ENCODE results near the gene SCN10A. TPM values are rescaled to one million over a fixed set of nuclear protein-coding genes. Genes with fewer than 3 reads are reported as not detected.

The SCN10A gene
- total RNA-seq, 1 experiment from 2014 or later = not detected

GRCh38 chr3:38793721-38794120, 22.3 kb downstream of the SCN10A start:
- Mint-ChIP-seq H3K27ac (ENCODE audit: unreplicated experiment) (no peak overlapping the region), H3K9me3 (ENCODE audit: unreplicated experiment) (no peaks in the 10 kb centered on the region), H3K27me3 (ENCODE audit: insufficient read depth, unreplicated experiment) (peaks cover 4% of the 10 kb centered on the region), H3K36me3 (ENCODE audit: insufficient read depth, unreplicated experiment) (no peaks in the 10 kb centered on the region), H3K4me1 (ENCODE audit: low read depth, unreplicated experiment) (no peaks in the 10 kb centered on the region), H3K4me3 (ENCODE audit: unreplicated experiment) (no peak overlapping the region)
- Histone ChIP-seq H3K9me3 (no peaks in the 10 kb centered on the region), H3K36me3 (ENCODE audit: control insufficient read depth, insufficient read depth, low read length) (no peaks in the 10 kb centered on the region), H3K27me3 (replicated peaks; ENCODE audit: control insufficient read depth, insufficient read depth, low read length) (no peaks in the 10 kb centered on the region), H3K4me1 (no peaks in the 10 kb centered on the region), H3K4me3 (ENCODE audit: low read depth, low read length) (no peak overlapping the region)
- TF ChIP-seq CTCF (IDR thresholded peaks at IDR 0.05; ENCODE audit: insufficient read depth in 1 of 2, low read depth in 1 of 2, low read length in 1 of 2, severe bottlenecking in 1 of 2, unreplicated experiment in 1 of 2) = no peak
- intact Hi-C loops (cut with micrococcal nuclease; ENCODE audit: unreplicated experiment) = no loop called here
- ChIA-PET POLR2A (no interaction called here), CTCF (no interaction called here)
- no peak for DNase-seq
- BruUV-seq (replicated peaks) = no TSS peak

DNA sequence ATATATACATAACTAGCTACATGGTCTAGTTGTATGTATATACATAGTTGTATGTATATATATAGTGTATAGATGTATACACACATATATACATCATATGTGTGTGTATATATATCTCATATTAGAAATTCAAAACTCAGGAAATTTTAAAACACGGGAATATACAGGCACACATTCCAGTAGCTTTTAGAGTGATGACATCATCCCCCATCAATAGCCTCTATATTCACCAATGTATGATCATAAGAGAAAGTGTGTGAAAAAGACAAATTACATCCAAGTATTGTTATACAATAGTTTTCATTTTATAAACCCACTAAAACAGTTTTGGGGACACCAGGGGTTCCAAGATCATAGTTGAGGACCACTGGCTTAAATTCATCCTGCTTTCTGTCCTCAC, 23.0 kb downstream of the SCN10A start:
- Mint-ChIP-seq H3K9me3 (ENCODE audit: unreplicated experiment) (no peaks in the 10 kb centered on the region), H3K4me1 (ENCODE audit: low read depth, unreplicated experiment) (no peaks in the 10 kb centered on the region), H3K4me3 (ENCODE audit: unreplicated experiment) (no peak overlapping the region), H3K27ac (ENCODE audit: unreplicated experiment) (no peak overlapping the region), H3K36me3 (ENCODE audit: insufficient read depth, unreplicated experiment) (no peaks in the 10 kb centered on the region), H3K27me3 (ENCODE audit: insufficient read depth, unreplicated experiment) (peaks cover 4% of the 10 kb centered on the region)
- no TSS peak for BruUV-seq (replicated peaks)
- no peak for DNase-seq
- POLR2A ChIA-PET = no interaction called here
- Histone ChIP-seq H3K36me3 (ENCODE audit: control insufficient read depth, insufficient read depth, low read length) (no peaks in the 10 kb centered on the region), H3K4me3 (ENCODE audit: low read depth, low read length) (no peak overlapping the region), H3K9me3 (no peaks in the 10 kb centered on the region), H3K4me1 (no peaks in the 10 kb centered on the region), H3K27me3 (replicated peaks; ENCODE audit: control insufficient read depth, insufficient read depth, low read length) (no peaks in the 10 kb centered on the region)
- CTCF ChIA-PET = no interaction called here
- intact Hi-C loops (cut with micrococcal nuclease; ENCODE audit: unreplicated experiment) = no loop called here
- TF ChIP-seq CTCF (IDR thresholded peaks at IDR 0.05; ENCODE audit: insufficient read depth in 1 of 2, low read depth in 1 of 2, low read length in 1 of 2, severe bottlenecking in 1 of 2, unreplicated experiment in 1 of 2) = no peak

- peak in 1 of 2 experiments; percentile 43 for DNase-seq
- TF ChIP-seq CTCF (IDR thresholded peaks at IDR 0.05; ENCODE audit: insufficient read depth in 1 of 2, low read depth in 1 of 2, low read length in 1 of 2, severe bottlenecking in 1 of 2, unreplicated experiment in 1 of 2) = peak in 1 of 2 experiments; percentile 33
- no TSS peak for BruUV-seq (replicated peaks)
- Histone ChIP-seq H3K36me3 (ENCODE audit: control insufficient read depth, insufficient read depth, low read length) (no peaks in the 10 kb centered on the region), H3K27me3 (replicated peaks; ENCODE audit: control insufficient read depth, insufficient read depth, low read length) (no peaks in the 10 kb centered on the region), H3K4me1 (no peaks in the 10 kb centered on the region), H3K4me3 (ENCODE audit: low read depth, low read length) (no peak overlapping the region), H3K9me3 (no peaks in the 10 kb centered on the region)
- Mint-ChIP-seq H3K9me3 (ENCODE audit: unreplicated experiment) (no peaks in the 10 kb centered on the region), H3K36me3 (ENCODE audit: insufficient read depth, unreplicated experiment) (no peaks in the 10 kb centered on the region), H3K27ac (ENCODE audit: unreplicated experiment) (no peak overlapping the region), H3K4me3 (ENCODE audit: unreplicated experiment) (no peak overlapping the region), H3K27me3 (ENCODE audit: insufficient read depth, unreplicated experiment) (peaks cover 2% of the 10 kb centered on the region), H3K4me1 (ENCODE audit: low read depth, unreplicated experiment) (peaks cover 6% of the 10 kb centered on the region)
- intact Hi-C loops (cut with micrococcal nuclease; ENCODE audit: unreplicated experiment) = no loop called here
- ChIA-PET CTCF (no interaction called here), POLR2A (no interaction called here)
Observed at GRCh38 chr3:38782148-38782547, 33.9 kb downstream of the SCN10A start.

All from Caco-2 (cell line).